ENCODE measurements around the gene IDI1. TPM values are rescaled to one million over a fixed set of nuclear protein-coding genes. Genes with fewer than 3 reads are reported as not detected.

IDI1 gene
- total and polyA plus RNA-seq, 2 of the 13 experiments (the other 11 are each of a cell fraction or from before 2014, with no cell fraction given): 44.4 to 145 TPM

GRCh38 chr10:1050554-1050953, 1.6 kb upstream of the IDI1 start (continued):
- peak; percentile 33; the same call in 1 of the 2 replicates for TF ChIP-seq SALL1 (CRISPR knock-in tag; IDR thresholded peaks at IDR 0.05)
- TF ChIP-seq ZNF430 (CRISPR knock-in tag; IDR thresholded peaks at IDR 0.05): no peak
- TF ChIP-seq BHLHE40 (IDR thresholded peaks at IDR 0.05; ENCODE audit: low read length): peak; percentile 98
- no peak for TF ChIP-seq JUN (CRISPR knock-in tag; IDR thresholded peaks at IDR 0.05)
- no peak for TF ChIP-seq THAP9 (CRISPR knock-in tag; IDR thresholded peaks at IDR 0.05; ENCODE audit: borderline replicate concordance)
- no peak for TF ChIP-seq ZNF124 (CRISPR knock-in tag; IDR thresholded peaks at IDR 0.05)
- TF ChIP-seq ZNF704 (CRISPR knock-in tag; IDR thresholded peaks at IDR 0.05; ENCODE audit: borderline replicate concordance): no peak
- no peak for TF ChIP-seq TP53 (CRISPR knock-in tag; conservative IDR thresholded peaks at IDR 0.05)
- TF ChIP-seq RARG (CRISPR knock-in tag; IDR thresholded peaks at IDR 0.05; ENCODE audit: low read depth): no peak
- no peak for TF ChIP-seq ZNF441 (CRISPR knock-in tag; IDR thresholded peaks at IDR 0.05; ENCODE audit: borderline replicate concordance)
- no peak for TF ChIP-seq RFX3 (CRISPR knock-in tag; IDR thresholded peaks at IDR 0.05)
